Peyer's patch (tissue), 4 donors: ENCODE results near the gene TMEM150B. TPM values are rescaled to one million over a fixed set of nuclear protein-coding genes. Genes with fewer than 3 reads are reported as not detected.

Source experiments
- DNase-seq, 3 donors: peaks; one replicate each; pipeline ENCODE4 v3.0.0-alpha.2; 2017 to 2019
- H3K27ac ChIP-seq, 4 donors: fragments of 200-600 bp; sonication (generic); one replicate each; pipeline ENCODE4 v1.5.1; 2016 to 2019
- H3K27me3 ChIP-seq, 2 donors: fragments of 200-600 bp; sonication (generic); one replicate each; pipeline ENCODE4 v1.5.1; 2019
- H3K36me3 ChIP-seq, 3 donors: fragments of 200-600 bp; sonication (generic); one replicate each; pipeline ENCODE4 v1.5.1; 2016 to 2019
- H3K4me1 ChIP-seq, 4 donors: fragments of 200-600 bp; sonication (generic); one replicate each; pipeline ENCODE4 v1.5.1; 2016 to 2019
- H3K4me3 ChIP-seq, 4 donors: fragments of 200-600 bp; sonication (generic); 1 replicate in 3 of 4; 2 replicates in 1 of 4; pipeline ENCODE4 v1.5.1; 2016 to 2019; ENCODE audit warnings: mild to moderate bottlenecking in 1 of 4
- H3K9me3 ChIP-seq, 4 donors: fragments of 200-600 bp; sonication (generic); one replicate each; pipeline ENCODE4 v1.5.1; 2016 to 2019; ENCODE audit warnings: mild to moderate bottlenecking in 1 of 4
- CTCF ChIP-seq, 6 experiments: fragments of 450-650 bp in 4 of 6; fragments of 200-600 bp in 2 of 6; sonication (generic) in 1 of 6; IDR thresholded peaks; one replicate each; pipeline ENCODE4 v1.5.1; 2017 to 2019; ENCODE audit warnings: antibody characterized with exemption in 6 of 6, mild to moderate bottlenecking in 3 of 6, moderate library complexity in 1 of 6
- POLR2A ChIP-seq, 2 donors: fragments of 450-650 bp; IDR thresholded peaks; one replicate each; pipeline ENCODE4 v1.5.1; 2017; ENCODE audit warnings: antibody characterized with exemption in 2 of 2, mild to moderate bottlenecking in 2 of 2, moderate library complexity in 2 of 2
- total RNA-seq, 4 donors: library from RNA; depleted of rRNA; stranded (reverse); fragments of >200 nt; gene quantifications; one replicate each; pipeline ENCODE4 v1.1.0, GENCODE V29; 2016

Gene TMEM150B
- total RNA-seq, 4 donors from 2014 or later, result 26.4 to 235 (median 199) TPM

GRCh38 chr19:55358943-55359908 is 34.1 kb upstream of the TMEM150B start:
- no peak for TF ChIP-seq CTCF (IDR thresholded peaks at IDR 0.05)
- no peak for TF ChIP-seq POLR2A (IDR thresholded peaks at IDR 0.05)
- H3K4me3 ChIP-seq, result no peak overlapping the region
- H3K9me3 ChIP-seq, result no peaks in the 10 kb centered on the region
- H3K4me1 ChIP-seq, result peaks cover 2 to 7% (median 5%) of the 10 kb centered on the region in 4 donors
- H3K36me3 ChIP-seq, result no peaks in the 10 kb centered on the region
- peaks cover 0 to 6% of the 10 kb centered on the region in 2 donors for H3K27me3 ChIP-seq
- no peak overlapping the region for H3K27ac ChIP-seq
- no peak for DNase-seq

- DNase-seq, result no peak
- no peak for TF ChIP-seq POLR2A (IDR thresholded peaks at IDR 0.05)
- TF ChIP-seq CTCF (IDR thresholded peaks at IDR 0.05), result no peak
- no peaks in the 10 kb centered on the region for H3K36me3 ChIP-seq
- no peaks in the 10 kb centered on the region for H3K9me3 ChIP-seq
- peaks cover 0 to 14% of the 10 kb centered on the region in 2 donors for H3K27me3 ChIP-seq
- H3K27ac ChIP-seq, result no peak overlapping the region
- peaks cover 3 to 14% (median 9%) of the 10 kb centered on the region in 4 donors for H3K4me1 ChIP-seq
- H3K4me3 ChIP-seq, result no peak overlapping the region
Measured at GRCh38 chr19:55358493-55358892, 33.4 kb upstream of the TMEM150B start.

- peaks cover 0 to 27% of the 10 kb centered on the region in 2 donors for H3K27me3 ChIP-seq
- DNase-seq, result no peak
- H3K4me3 ChIP-seq, result no peak overlapping the region
- no peaks in the 10 kb centered on the region for H3K9me3 ChIP-seq
- peaks cover 3 to 26% (median 11%) of the 10 kb centered on the region in 4 donors for H3K4me1 ChIP-seq
- no peaks in the 10 kb centered on the region for H3K36me3 ChIP-seq
- H3K27ac ChIP-seq, result no peak overlapping the region
- TF ChIP-seq POLR2A (IDR thresholded peaks at IDR 0.05), result no peak
- no peak for TF ChIP-seq CTCF (IDR thresholded peaks at IDR 0.05)
Measured at GRCh38 chr19:55355213-55355821, 30.2 kb upstream of the TMEM150B start.

- H3K27me3 ChIP-seq, result peaks cover 0 to 27% of the 10 kb centered on the region in 2 donors
- no peaks in the 10 kb centered on the region for H3K36me3 ChIP-seq
- no peak for DNase-seq
- H3K9me3 ChIP-seq, result no peaks in the 10 kb centered on the region
- H3K4me3 ChIP-seq, result peak within 1 kb of the TSS; percentile 21 to 51 (median 50)
- H3K27ac ChIP-seq, result no peak within 1 kb of the TSS
- TF ChIP-seq CTCF (IDR thresholded peaks at IDR 0.05), result no peak
- TF ChIP-seq POLR2A (IDR thresholded peaks at IDR 0.05), result no peak
- peaks cover 3 to 26% (median 11%) of the 10 kb centered on the region in 4 donors for H3K4me1 ChIP-seq
Measured at GRCh38 chr19:55354698-55355212, 29.6 kb upstream of the TMEM150B start, which contains the start of gene COX6B2. COX6B2 (minus strand) TSS chr19:55354719; CDS start chr19:55354521, 198 bp downstream.

GRCh38 chr19:55353803-55354697 is 28.9 kb upstream of the TMEM150B start:
- H3K4me3 ChIP-seq, result peak overlapping the region; percentile 21 to 51 (median 50)
- H3K36me3 ChIP-seq, result no peaks in the 10 kb centered on the region
- H3K27me3 ChIP-seq, result peaks cover 0 to 27% of the 10 kb centered on the region in 2 donors
- H3K27ac ChIP-seq, result no peak overlapping the region
- DNase-seq, result peak; percentile 55 to 87 (median 81)
- H3K4me1 ChIP-seq, result peaks cover 3 to 26% (median 11%) of the 10 kb centered on the region in 4 donors
- TF ChIP-seq CTCF (IDR thresholded peaks at IDR 0.05) (no peak), POLR2A (IDR thresholded peaks at IDR 0.05) (no peak)
- no peaks in the 10 kb centered on the region for H3K9me3 ChIP-seq
